Measurements from ENCODE around the gene ZBTB45.
A peak's percentile ranks its signal among the peaks of the same experiment; 100 is the strongest.

ZBTB45 gene

GRCh38 chr19:58466760-58467589 lies 52.6 kb downstream of the ZBTB45 start, which contains the start of gene ZNF324:
TSS of gene ZNF324 (plus strand) at chr19:58467080. CDS start at chr19:58469186, 2,106 bp downstream.
- H3K4me3 ChIP-seq (ENCODE audit: low read depth, low read length) = peak within 1 kb of the TSS; percentile 64
- TF ChIP-seq CTCF (IDR thresholded peaks at IDR 0.05; ENCODE audit: low read depth, low read length) = no peak
- in situ Hi-C loops (cut with HindIII; ENCODE audit: low sequenced_read_pairs) = no loop called here
- DNase-seq (ENCODE audit: low read depth, low spot score) = peak; percentile 96

- DNase-seq (ENCODE audit: low read depth, low spot score) = no peak
- no peak for TF ChIP-seq CTCF (IDR thresholded peaks at IDR 0.05; ENCODE audit: low read depth, low read length)
- peak overlapping the region; percentile 64 for H3K4me3 ChIP-seq (ENCODE audit: low read depth, low read length)
- in situ Hi-C loops (cut with HindIII; ENCODE audit: low sequenced_read_pairs) = no loop called here
Observed at GRCh38 chr19:58466089-58466759, 53.4 kb downstream of the ZBTB45 start.

Measured in astrocyte of the spinal cord (primary cell).